Measurements from ENCODE around the gene MMUT. TPM values are rescaled to one million over a fixed set of nuclear protein-coding genes. Genes with fewer than 3 reads are reported as not detected.
A peak's percentile ranks its signal among the peaks of the same experiment; 100 is the strongest.
"Not testable (repeated sequence)": the region's sequence is repeated elsewhere in the genome, so short reads cannot be mapped to it uniquely, and the experiment has no call there.

The MMUT gene
- total RNA-seq (2014; rRNA removed; shearing (Covaris generic)), result 12.1 and 12.2 TPM in 2 replicates

GRCh38 chr6:49462927-49463611 lies at the start of gene MMUT, which contains the start of gene CENPQ:
Gene MMUT (minus strand): TSS chr6:49463253. CDS start chr6:49459466, 3,787 bp downstream.
Gene CENPQ (plus strand): TSS chr6:49463370. CDS start chr6:49470177, 6,807 bp downstream.
- DNase-seq (ENCODE audit: low read depth), result peak; percentile 98

- no peak for DNase-seq (ENCODE audit: low read depth)
These were observed 46.3 kb upstream of the MMUT start for GRCh38 chr6:49509342-49509741.

GRCh38 chr6:49506569-49507111 lies 43.6 kb upstream of the MMUT start:
- no peak for DNase-seq (ENCODE audit: low read depth)

GRCh38 chr6:49504666-49505065 lies 41.6 kb upstream of the MMUT start:
- no peak for DNase-seq (ENCODE audit: low read depth)

- no peak for DNase-seq (ENCODE audit: low read depth)
These were observed 36.6 kb upstream of the MMUT start, which contains the start of gene GLYATL3 for GRCh38 chr6:49499623-49500022. Gene GLYATL3 (plus strand): TSS chr6:49499923. CDS start chr6:49511991, 12,068 bp downstream.

DNA sequence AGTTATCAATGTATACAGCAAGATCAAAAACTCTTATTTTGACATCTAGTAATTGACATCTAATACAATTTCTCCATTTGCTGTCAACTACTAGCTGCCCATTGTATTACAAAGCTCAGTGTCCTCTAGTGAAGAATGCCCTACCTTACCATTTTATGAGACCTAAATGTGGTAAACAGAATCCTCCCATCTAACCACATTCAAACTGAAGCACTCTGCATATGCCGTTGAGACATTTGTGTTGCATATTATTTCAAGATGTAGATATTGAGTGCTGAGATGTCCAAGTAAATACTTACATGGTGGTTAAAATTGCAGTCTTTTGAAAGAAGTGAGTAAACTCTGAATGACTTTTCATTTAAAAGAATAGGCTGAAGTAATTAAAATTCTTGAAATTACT lies 36.1 kb upstream of the MMUT start:
- no peak for DNase-seq (ENCODE audit: low read depth)

DNA sequence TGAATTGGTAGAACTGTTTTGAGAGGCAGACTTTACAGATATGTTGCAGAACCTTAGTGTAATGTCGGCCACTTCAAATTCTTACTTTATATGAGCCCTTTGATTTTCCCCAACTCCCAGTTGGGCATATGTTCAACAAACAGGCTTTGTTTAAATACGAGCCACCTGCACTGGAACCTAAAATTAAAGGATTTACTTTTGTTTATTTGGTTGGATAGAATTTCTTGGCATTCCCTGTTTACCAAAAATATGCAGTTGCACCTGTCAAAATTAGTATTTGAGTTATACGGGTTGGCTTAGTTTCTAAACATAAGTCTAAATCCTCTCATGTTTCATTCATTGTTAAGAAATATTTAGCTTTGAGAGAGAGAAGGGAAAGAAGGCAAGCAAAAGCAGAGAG lies 34.3 kb upstream of the MMUT start:
- no peak for DNase-seq (ENCODE audit: low read depth)

GRCh38 chr6:49490633-49491032 lies 27.6 kb upstream of the MMUT start:
- no peak for DNase-seq (ENCODE audit: low read depth)

GRCh38 chr6:49483380-49483779 lies 20.3 kb upstream of the MMUT start:
- not testable (repeated sequence) for DNase-seq (ENCODE audit: low read depth)

GRCh38 chr6:49481846-49482245 lies 18.8 kb upstream of the MMUT start:
- not testable (repeated sequence) for DNase-seq (ENCODE audit: low read depth)

DNA sequence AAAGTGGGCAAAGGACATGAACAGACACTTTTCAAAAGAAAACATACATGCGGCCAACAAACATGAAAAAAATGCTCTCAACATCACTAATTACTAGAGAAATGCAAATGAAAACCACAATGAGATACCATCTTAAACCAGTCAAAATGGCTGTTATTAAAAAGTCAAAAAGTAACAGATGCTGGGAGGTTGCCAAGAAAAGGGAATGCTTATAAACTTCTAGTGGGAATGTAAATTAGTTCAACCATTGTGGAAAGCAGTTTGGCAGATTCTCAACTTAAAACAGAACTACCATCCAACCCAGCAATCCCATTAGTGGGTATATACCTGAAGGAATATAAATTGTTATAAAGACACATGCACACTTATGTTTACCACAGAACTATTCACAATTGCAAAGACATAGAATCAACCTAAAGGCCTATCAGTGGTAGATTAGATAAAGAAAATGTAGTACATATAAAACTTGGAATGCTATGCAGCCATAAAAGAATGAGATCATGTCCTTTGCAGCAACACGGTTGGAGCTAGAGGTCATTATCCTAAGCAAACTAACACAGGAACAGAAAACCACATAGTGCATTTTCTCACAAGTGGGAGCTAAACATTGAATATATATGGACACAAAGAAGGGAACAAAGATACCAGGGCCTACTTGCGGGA lies 16.4 kb upstream of the MMUT start:
- no peak for DNase-seq (ENCODE audit: low read depth)

- DNase-seq (ENCODE audit: low read depth), result not testable (repeated sequence)
These were observed 13.5 kb upstream of the MMUT start for GRCh38 chr6:49476564-49476963.

GRCh38 chr6:49468042-49468441 lies 5.0 kb upstream of the MMUT start:
- no peak for DNase-seq (ENCODE audit: low read depth)

GRCh38 chr6:49464691-49465090 lies 1.6 kb upstream of the MMUT start:
- DNase-seq (ENCODE audit: low read depth), result no peak

GRCh38 chr6:49463612-49463967 lies 537 bp upstream of the MMUT start:
- DNase-seq (ENCODE audit: low read depth), result no peak

- peak; percentile 9 for DNase-seq (ENCODE audit: low read depth)
These were observed 490 bp downstream of the MMUT start for GRCh38 chr6:49462599-49462926.

DNA sequence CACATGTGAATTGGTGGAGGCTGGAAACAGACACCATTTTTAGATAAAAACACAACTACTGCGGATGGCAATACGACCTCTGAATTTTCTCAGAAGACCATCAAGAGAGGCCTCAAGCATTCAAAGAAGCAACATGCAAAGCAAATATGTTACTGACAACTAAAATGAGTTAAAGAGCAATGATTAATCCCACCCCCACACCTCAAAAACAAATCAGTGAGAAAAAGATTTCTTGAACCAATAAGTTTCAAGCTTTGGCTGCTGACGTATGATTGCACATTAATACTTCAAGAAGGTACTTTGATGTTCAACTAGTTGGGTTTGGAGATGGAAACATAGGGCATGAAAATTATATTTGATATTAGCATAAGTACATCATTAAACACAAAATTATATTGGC lies 982 bp downstream of the MMUT start:
- DNase-seq (ENCODE audit: low read depth), result no peak

DNA sequence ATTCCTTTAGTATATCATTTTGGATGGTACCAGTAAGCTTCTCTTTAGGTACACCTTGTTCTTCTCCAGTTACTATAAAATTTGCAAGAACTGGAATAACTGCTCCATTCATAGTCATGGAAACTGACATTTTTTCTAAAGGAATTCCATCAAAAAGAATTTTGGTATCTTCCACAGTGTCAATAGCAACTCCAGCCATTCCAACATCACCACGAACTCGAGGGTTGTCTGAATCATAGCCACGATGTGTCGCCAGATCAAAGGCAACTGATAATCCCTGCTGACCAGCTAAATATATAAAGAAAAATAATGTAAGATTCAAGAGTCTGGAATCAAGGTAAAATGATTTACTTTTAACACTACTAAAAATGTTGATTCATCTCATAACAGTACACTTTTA lies 5.3 kb downstream of the MMUT start:
- DNase-seq (ENCODE audit: low read depth), result no peak

DNA sequence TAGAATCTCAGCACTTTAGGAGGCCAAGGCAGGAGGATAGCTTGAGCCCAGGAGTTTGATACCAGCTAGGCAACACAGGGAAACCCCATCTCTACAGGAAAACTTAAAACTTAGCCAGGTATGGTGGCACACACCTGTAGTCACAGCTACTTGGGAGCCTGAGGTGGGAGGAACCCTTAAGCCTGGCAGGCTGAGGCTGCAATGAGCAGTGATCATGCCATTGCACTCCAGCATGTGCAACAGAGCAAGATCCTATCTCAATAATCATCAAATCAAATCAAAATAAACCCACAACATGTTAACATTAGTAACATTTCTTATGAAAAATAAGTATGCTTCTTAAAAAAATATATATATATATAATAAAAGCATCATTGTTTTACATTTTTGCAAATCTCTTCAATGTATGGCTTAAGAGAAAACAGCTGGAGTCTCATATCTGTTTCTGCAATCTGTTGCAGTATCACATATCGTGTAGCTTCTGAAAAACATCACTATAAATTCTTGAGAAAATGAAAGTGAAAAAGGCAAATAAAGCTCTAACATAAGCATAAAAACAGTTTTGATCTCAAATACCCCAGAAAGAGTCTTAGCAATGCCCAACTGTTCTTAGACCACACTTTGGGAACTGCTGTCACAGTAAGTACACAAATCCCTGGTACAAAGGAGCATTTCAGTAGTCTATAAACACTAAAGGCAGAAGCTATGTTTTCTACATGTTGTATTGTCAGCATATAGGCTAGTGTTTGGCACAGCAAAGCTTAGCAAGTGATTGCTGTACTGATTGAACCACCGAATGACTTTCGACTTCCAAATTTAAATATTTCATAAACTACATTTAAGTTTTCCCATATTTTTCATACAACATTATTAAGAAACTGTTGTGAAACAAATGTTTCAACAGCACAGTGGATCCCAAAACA lies 8.0 kb downstream of the MMUT start:
- no peak for DNase-seq (ENCODE audit: low read depth)

- no peak for DNase-seq (ENCODE audit: low read depth)
These were observed 9.8 kb downstream of the MMUT start for GRCh38 chr6:49453221-49453620.

GRCh38 chr6:49430866-49431265 lies 32.2 kb downstream of the MMUT start:
- no peak for DNase-seq (ENCODE audit: low read depth)

- DNase-seq (ENCODE audit: low read depth), result no peak
These were observed 32.9 kb downstream of the MMUT start for GRCh38 chr6:49430187-49430586.
